NT2/D1 (cell line): Measurements from ENCODE around the gene NCKAP1.

Source experiments
- YY1 ChIP-seq: IDR thresholded peaks from 2 replicates; pipeline ENCODE4 v1.6.1; 2011; ENCODE audit not compliant: insufficient read length, insufficient read depth
- ZNF274 ChIP-seq: IDR thresholded peaks from 2 replicates; pipeline ENCODE4 v1.6.1; 2011; ENCODE audit warnings: mild to moderate bottlenecking, low read depth, low read length

DNA sequence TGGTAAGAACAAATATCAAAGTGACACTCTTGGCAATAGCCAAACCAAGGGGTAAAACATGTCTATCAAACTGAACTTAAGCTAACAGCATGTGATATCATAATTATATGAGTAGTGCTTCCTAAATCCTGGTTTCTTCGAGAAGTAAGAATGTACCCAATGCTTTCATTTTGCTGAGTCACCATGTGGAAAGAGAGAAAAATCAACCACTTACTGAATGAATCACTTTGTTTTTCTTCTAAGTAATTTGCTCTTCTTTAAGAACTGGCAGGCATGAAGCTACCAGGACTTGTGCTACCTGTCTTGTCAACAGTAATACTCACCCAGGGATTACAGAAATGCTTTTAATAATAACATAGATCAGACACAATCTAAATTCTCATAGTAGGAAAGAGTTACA is 21.3 kb upstream of the NCKAP1 start:
- TF ChIP-seq ZNF274, result no peak
- TF ChIP-seq YY1, result no peak
